K562 (cell line): ENCODE results near the gene CHMP1A. TPM values are rescaled to one million over a fixed set of nuclear protein-coding genes. Genes with fewer than 3 reads are reported as not detected.
A peak's percentile ranks its signal among the peaks of the same experiment; 100 is the strongest.

Experiments used
- BRD9 ChIP-seq: fragments of 450-650 bp; IDR thresholded peaks from 2 replicates; pipeline ENCODE4 v1.6.1; 2018; ENCODE audit warnings: low read depth; ENCODE audit not compliant: partially characterized antibody
- CBFB ChIP-seq: sonication (generic); formaldehyde crosslinking; IDR thresholded peaks from 2 replicates; pipeline ENCODE4 v1.4.0; 2020; ENCODE audit warnings: mild to moderate bottlenecking, missing genetic modification reagents
- CBX3 ChIP-seq, 2 experiments: IDR thresholded peaks; 1 replicate in 1 of 2; 2 replicates in 1 of 2; pipeline ENCODE4 v1.6.1; 2012; ENCODE audit warnings: inconsistent platforms in 2 of 2, low read length in 2 of 2, borderline replicate concordance in 1 of 2, control low read depth in 1 of 2
- CHAMP1 ChIP-seq: fragments of 450-650 bp; IDR thresholded peaks from 2 replicates; pipeline ENCODE4 v1.6.1; 2016; ENCODE audit warnings: mild to moderate bottlenecking
- E4F1 ChIP-seq: fragments of 250-450 bp; sonication (Bioruptor Pico); IDR thresholded peaks from 2 replicates; pipeline ENCODE4 v1.5.0; 2021; ENCODE audit warnings: mild to moderate bottlenecking, borderline replicate concordance
- HNRNPK ChIP-seq: fragments of 200-400 bp; formaldehyde crosslinking; IDR thresholded peaks from one replicate; pipeline ENCODE4 v1.6.1; 2018; ENCODE audit warnings: mild to moderate bottlenecking, low read depth, low read length; ENCODE audit not compliant: poor library complexity, severe bottlenecking
- MED1 ChIP-seq: sonication (generic); formaldehyde crosslinking; IDR thresholded peaks from 2 replicates; pipeline ENCODE4 v1.8.1; 2023; ENCODE audit warnings: missing genetic modification reagents, borderline replicate concordance
- NFYB ChIP-seq: IDR thresholded peaks from 2 replicates; pipeline ENCODE4 v1.6.1; 2011; ENCODE audit warnings: mild to moderate bottlenecking, moderate library complexity; ENCODE audit not compliant: insufficient read length; ENCODE audit errors: extremely low read depth
- RBM39 ChIP-seq: fragments of 200-400 bp; formaldehyde crosslinking; optimal IDR thresholded peaks from 2 replicates; pipeline ENCODE3; 2018; ENCODE audit warnings: low read depth, low read length
- SMC3 ChIP-seq: conservative IDR thresholded peaks from 2 replicates; pipeline ENCODE4 v1.6.1; 2011; ENCODE audit warnings: low read depth, low read length, improper control_type of control experiment; ENCODE audit not compliant: insufficient read depth
- ZNF165 ChIP-seq: fragments of 250-450 bp; sonication (Bioruptor Pico); IDR thresholded peaks from 2 replicates; pipeline ENCODE4 v1.4.0; 2020; ENCODE audit warnings: borderline replicate concordance
- ZNF408 ChIP-seq: fragments of 250-450 bp; sonication (Bioruptor Pico); IDR thresholded peaks from 2 replicates; pipeline ENCODE4 v1.4.0; 2020; ENCODE audit warnings: low read depth, mild to moderate bottlenecking, moderate library complexity
- ZNF583 ChIP-seq: fragments of 250-450 bp; sonication (Bioruptor Pico); IDR thresholded peaks from 2 replicates; pipeline ENCODE4 v1.4.0; 2020
- polyA plus RNA-seq, 8 experiments: library from polyadenylated mRNA; depleted of rRNA in 4 of 8; stranded (reverse) in 5 of 8; unstranded in 3 of 8; fragments of >200 nt; fragmentation: Nextera tagmentation in 2 of 8; fragmentation: Illumina TruSeq in 1 of 8; extraction: Ambion mirVana in 2 of 8; extraction: Trizol in 1 of 8; gene quantifications; 2 replicates each; pipeline versions ENCODE4 v1.2.1 to v1.2.3, GENCODE V29; 2011 to 2014; ENCODE audit warnings: inconsistent platforms in 1 of 8, missing spikeins in 1 of 8
- total RNA-seq, 7 experiments: library from RNA; depleted of rRNA in 6 of 7; stranded (reverse); fragments of >200 nt in 6 of 7; fragmentation: Illumina TruSeq in 2 of 7; extraction: Trizol in 2 of 7; gene quantifications; 2 replicates each; pipeline versions ENCODE4 v1.2.1 to v1.2.3, GENCODE V29; 2011 to 2021; ENCODE audit warnings: low replicate concordance in 1 of 7
- TF ChIP-seq, protein P1 (sequence below): fragments of 250-450 bp; sonication (Bioruptor Pico); IDR thresholded peaks from 2 replicates; pipeline ENCODE4 v1.8.0; 2021; ENCODE audit warnings: mild to moderate bottlenecking, moderate library complexity
- TF ChIP-seq, protein P2 (sequence below): sonication (generic); formaldehyde crosslinking; IDR thresholded peaks from 2 replicates; pipeline ENCODE4 v1.4.0; 2020; ENCODE audit warnings: mild to moderate bottlenecking, missing genetic modification reagents

The CHMP1A gene
- total and polyA plus RNA-seq, 9 of the 15 experiments (the other 6 are each of a cell fraction or from before 2014, with no cell fraction given), result 0.83 to 79.9 (median 45.2) TPM

- TF ChIP-seq HNRNPK (no peak), ZNF583 (CRISPR knock-in tag) (0 out of 2 replicates have a peak, but pooled peaks have one; percentile 57), E4F1 (no peak), BRD9 (no peak), CHAMP1 (no peak), NFYB (no peak), SMC3 (no peak), MED1 (CRISPR knock-in tag) (no peak), CBFB (CRISPR knock-in tag) (0 out of 2 replicates have a peak, but pooled peaks have one; percentile 14), ZNF165 (CRISPR knock-in tag) (0 out of 2 replicates have a peak, but pooled peaks have one; percentile 33), CBX3 (IDR thresholded peaks at IDR 0.05; ENCODE audit: borderline replicate concordance in 1 of 2, low read length in 2 of 2) (no peak), RBM39 (no peak), ZNF408 (CRISPR knock-in tag) (no peak)
- TF ChIP-seq, protein P1, sequence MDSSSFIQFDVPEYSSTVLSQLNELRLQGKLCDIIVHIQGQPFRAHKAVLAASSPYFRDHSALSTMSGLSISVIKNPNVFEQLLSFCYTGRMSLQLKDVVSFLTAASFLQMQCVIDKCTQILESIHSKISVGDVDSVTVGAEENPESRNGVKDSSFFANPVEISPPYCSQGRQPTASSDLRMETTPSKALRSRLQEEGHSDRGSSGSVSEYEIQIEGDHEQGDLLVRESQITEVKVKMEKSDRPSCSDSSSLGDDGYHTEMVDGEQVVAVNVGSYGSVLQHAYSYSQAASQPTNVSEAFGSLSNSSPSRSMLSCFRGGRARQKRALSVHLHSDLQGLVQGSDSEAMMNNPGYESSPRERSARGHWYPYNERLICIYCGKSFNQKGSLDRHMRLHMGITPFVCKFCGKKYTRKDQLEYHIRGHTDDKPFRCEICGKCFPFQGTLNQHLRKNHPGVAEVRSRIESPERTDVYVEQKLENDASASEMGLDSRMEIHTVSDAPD (CRISPR knock-in tag), result no peak
- TF ChIP-seq, protein P2, sequence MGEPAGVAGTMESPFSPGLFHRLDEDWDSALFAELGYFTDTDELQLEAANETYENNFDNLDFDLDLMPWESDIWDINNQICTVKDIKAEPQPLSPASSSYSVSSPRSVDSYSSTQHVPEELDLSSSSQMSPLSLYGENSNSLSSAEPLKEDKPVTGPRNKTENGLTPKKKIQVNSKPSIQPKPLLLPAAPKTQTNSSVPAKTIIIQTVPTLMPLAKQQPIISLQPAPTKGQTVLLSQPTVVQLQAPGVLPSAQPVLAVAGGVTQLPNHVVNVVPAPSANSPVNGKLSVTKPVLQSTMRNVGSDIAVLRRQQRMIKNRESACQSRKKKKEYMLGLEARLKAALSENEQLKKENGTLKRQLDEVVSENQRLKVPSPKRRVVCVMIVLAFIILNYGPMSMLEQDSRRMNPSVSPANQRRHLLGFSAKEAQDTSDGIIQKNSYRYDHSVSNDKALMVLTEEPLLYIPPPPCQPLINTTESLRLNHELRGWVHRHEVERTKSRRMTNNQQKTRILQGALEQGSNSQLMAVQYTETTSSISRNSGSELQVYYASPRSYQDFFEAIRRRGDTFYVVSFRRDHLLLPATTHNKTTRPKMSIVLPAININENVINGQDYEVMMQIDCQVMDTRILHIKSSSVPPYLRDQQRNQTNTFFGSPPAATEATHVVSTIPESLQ, result 0 out of 2 replicates have a peak, but pooled peaks have one; percentile 37
Observed at GRCh38 chr16:89658221-89658879, 842 bp upstream of the CHMP1A start (continued).
